Measurements from ENCODE around the gene STK11.

DNA sequence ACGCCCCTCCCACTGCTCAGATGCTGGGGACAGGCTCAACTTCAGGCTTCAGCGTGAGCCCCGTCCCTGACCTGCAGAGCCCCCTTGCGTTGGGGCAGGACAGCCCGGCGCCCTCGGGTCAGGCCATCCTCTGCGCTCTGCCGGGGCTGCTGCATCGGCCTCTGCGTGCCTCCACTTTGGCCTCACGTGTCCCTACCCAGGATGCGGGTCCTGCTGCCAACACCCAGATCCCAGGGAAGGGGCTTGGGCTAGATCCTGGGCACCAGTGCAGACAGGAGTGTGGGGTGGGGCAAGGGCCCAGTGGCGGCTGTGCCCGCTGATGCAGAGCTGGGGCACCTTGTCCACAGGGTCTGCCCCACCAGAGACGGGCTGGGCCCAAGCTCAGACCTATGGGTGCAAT is 19.3 kb downstream of the STK11 start:
- TF ChIP-seq CTCF (IDR thresholded peaks at IDR 0.05) (no peak), POLR2A (IDR thresholded peaks at IDR 0.05; ENCODE audit: low read depth) (no peak), POLR2AphosphoS5 (IDR thresholded peaks at IDR 0.05) (no peak), EP300 (IDR thresholded peaks at IDR 0.05) (no peak)
